Neutrophil (primary cell): ENCODE results near the gene FGF1.

Experiments
- H3K27ac ChIP-seq: fragments of 200-600 bp; sonication (generic); 2 replicates; pipeline ENCODE4 v1.5.1; 2016; ENCODE audit warnings: mild to moderate bottlenecking, moderate library complexity
- H3K27me3 ChIP-seq: fragments of 200-600 bp; sonication (generic); 2 replicates; pipeline ENCODE4 v1.6.0; 2016; ENCODE audit warnings: mild to moderate bottlenecking
- H3K36me3 ChIP-seq: fragments of 200-600 bp; sonication (generic); 2 replicates; pipeline ENCODE4 v1.5.1; 2017
- H3K4me1 ChIP-seq, 2 experiments: fragments of 200-600 bp in 1 of 2; sonication (generic) in 1 of 2; 1 replicate in 1 of 2; 2 replicates in 1 of 2; pipeline versions ENCODE4 v1.5.1 to v1.6.1; 2013 to 2016; ENCODE audit warnings: low read depth in 1 of 2, low read length in 1 of 2, mild to moderate bottlenecking in 1 of 2, moderate library complexity in 1 of 2; ENCODE audit not compliant: control insufficient read depth in 1 of 2, insufficient read depth in 1 of 2
- H3K4me3 ChIP-seq, 2 experiments: fragments of 200-600 bp in 1 of 2; sonication (generic) in 1 of 2; 1 replicate in 1 of 2; 2 replicates in 1 of 2; pipeline ENCODE4 v1.5.1; 2013 to 2016; ENCODE audit warnings: low read depth in 1 of 2, low read length in 1 of 2, mild to moderate bottlenecking in 1 of 2, moderate library complexity in 1 of 2
- H3K9me3 ChIP-seq: fragments of 200-600 bp; sonication (generic); 2 replicates; pipeline ENCODE4 v1.5.1; 2016
- CTCF ChIP-seq: fragments of 200-600 bp; sonication (generic); IDR thresholded peaks from 2 replicates; pipeline ENCODE4 v1.5.1; 2016; ENCODE audit warnings: antibody characterized with exemption

FGF1 gene

GRCh38 chr5:142626786-142627185 is 59.1 kb downstream of the FGF1 start:
- no peak for TF ChIP-seq CTCF
- Histone ChIP-seq H3K4me3 (no peak overlapping the region), H3K36me3 (no peaks in the 10 kb centered on the region)

DNA sequence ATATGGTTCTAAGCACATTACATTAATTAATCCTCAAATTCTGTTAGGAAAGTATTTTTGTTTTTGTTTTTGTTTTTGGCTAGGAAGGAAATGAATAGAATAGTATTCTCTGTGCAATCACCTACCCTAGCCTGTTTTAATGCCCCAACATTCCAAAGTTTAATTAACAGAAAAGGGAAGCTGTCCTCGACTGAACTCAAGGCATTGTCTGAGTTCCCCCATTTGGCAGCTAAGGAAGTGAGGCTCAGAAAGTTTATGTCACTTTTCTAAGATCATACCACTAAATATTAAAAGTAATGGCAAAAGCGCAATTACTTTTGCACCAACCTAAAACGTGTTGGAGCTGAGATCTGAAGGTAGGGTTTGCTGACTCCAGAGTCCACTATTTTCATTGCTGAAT is 59.8 kb downstream of the FGF1 start:
- Histone ChIP-seq H3K9me3 (no peaks in the 10 kb centered on the region), H3K36me3 (no peaks in the 10 kb centered on the region), H3K27me3 (no peaks in the 10 kb centered on the region), H3K27ac (no peak overlapping the region), H3K4me1 (no peaks in the 10 kb centered on the region), H3K4me3 (no peak overlapping the region)
- no peak for TF ChIP-seq CTCF

More at GRCh38 chr5:142626786-142627185, 59.1 kb downstream of the FGF1 start:
- Histone ChIP-seq H3K4me1 (no peaks in the 10 kb centered on the region), H3K27me3 (no peaks in the 10 kb centered on the region), H3K27ac (no peak overlapping the region), H3K9me3 (no peaks in the 10 kb centered on the region)

DNA sequence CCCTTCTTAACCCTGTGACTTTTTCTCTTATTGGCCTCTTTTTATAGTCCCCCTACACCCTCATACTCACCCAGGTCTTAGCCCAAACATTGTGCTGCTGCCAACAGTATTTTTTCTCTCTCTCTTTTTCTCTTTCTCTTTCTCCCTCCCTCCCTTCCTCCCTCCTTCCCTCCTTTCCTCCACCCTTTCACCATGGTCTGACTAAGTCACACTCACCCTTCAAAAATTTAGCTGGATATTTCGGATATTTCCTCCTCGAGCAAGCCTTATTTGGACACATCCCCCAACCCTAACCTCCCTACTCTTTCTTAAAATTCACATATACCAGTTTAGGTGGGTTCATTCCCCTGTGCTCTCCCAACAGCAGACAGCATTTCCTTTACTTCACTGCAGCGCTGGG is 64.7 kb downstream of the FGF1 start:
- H3K4me3 ChIP-seq: no peak overlapping the region
- no peak for TF ChIP-seq CTCF
- no peak overlapping the region for H3K27ac ChIP-seq
- H3K36me3 ChIP-seq: no peaks in the 10 kb centered on the region
- H3K4me1 ChIP-seq: no peaks in the 10 kb centered on the region
- no peaks in the 10 kb centered on the region for H3K9me3 ChIP-seq
- no peaks in the 10 kb centered on the region for H3K27me3 ChIP-seq

GRCh38 chr5:142619815-142620214 is 66.1 kb downstream of the FGF1 start:
- Histone ChIP-seq H3K4me3 (no peak overlapping the region), H3K27me3 (no peaks in the 10 kb centered on the region), H3K9me3 (no peaks in the 10 kb centered on the region), H3K36me3 (no peaks in the 10 kb centered on the region), H3K27ac (no peak overlapping the region), H3K4me1 (no peaks in the 10 kb centered on the region)
- TF ChIP-seq CTCF: no peak

DNA sequence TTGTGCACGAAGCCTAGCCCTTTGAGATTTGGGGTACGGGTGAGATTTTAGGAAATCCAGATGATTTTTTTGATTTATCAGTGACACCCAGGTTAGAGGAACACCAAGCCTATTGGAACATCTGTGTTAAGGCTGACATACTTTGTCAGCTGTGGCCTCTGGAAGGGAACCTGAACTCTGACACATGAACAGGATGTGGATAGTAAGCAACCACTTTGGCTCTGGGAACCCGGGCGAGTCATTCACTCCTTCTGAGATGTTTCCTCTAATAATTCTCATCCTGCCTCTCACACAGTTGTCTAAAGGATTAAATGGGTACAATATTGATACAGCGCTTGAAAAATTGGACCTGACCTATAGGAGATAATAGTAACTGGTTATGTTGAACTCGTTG is 67.8 kb downstream of the FGF1 start:
- Histone ChIP-seq H3K36me3 (no peaks in the 10 kb centered on the region), H3K4me3 (no peak overlapping the region), H3K9me3 (no peaks in the 10 kb centered on the region), H3K27me3 (peaks cover 5% of the 10 kb centered on the region), H3K27ac (no peak overlapping the region), H3K4me1 (no peaks in the 10 kb centered on the region)
- no peak for TF ChIP-seq CTCF
